GM12878 (cell line): ENCODE measurements around the gene RIMBP2. TPM values are rescaled to one million over a fixed set of nuclear protein-coding genes. Genes with fewer than 3 reads are reported as not detected.

Source experiments
- ATAC-seq: fragments of 200-7000 bp; cut with Tn5 transposase; 3 replicates; pipeline ENCODE4 v1.9.1; 2020; ENCODE audit warnings: mild to moderate bottlenecking, moderate library complexity
- BruUV-seq: library from RNA; stranded (reverse); fragments of 400-500 nt; replicated peaks from 2 replicates; lab custom pipeline; 2021; lab: Mats Ljungman, UMichigan
- CTCF ChIA-PET: fragments of 300-600 bp; sonication (Branson Sonifier 250); formaldehyde crosslinking; extraction: SDS; loops from one replicate; lab custom pipeline; 2021; ENCODE audit warnings: inconsistent platforms; lab: Yijun Ruan, JAX
- POLR2A ChIA-PET: fragments of 350-600 bp; formaldehyde crosslinking; extraction: SDS; loops from one replicate; lab custom pipeline; 2021; ENCODE audit warnings: inconsistent platforms; lab: Charles Lee
- RAD21 ChIA-PET: fragments of 300-600 bp; sonication (Branson Sonifier 250); formaldehyde crosslinking; loops from one replicate; lab custom pipeline; 2023; ENCODE audit warnings: antibody characterized with exemption; ENCODE audit not compliant: unreplicated experiment; lab: Charles Lee
- SMC1A ChIA-PET: fragments of 300-600 bp; sonication (Branson Sonifier 250); formaldehyde crosslinking; loops from one replicate; lab custom pipeline; 2023; ENCODE audit not compliant: unreplicated experiment, uncharacterized antibody; lab: Charles Lee
- DNase-seq: peaks from one replicate; pipeline ENCODE4 v3.0.0-alpha.2; 2011; ENCODE audit warnings: low read depth, low spot score
- FAIRE-seq: peaks from 3 replicates; lab custom pipeline; 2011; peaks lifted over from hg19 to GRCh38; lab: Jason Lieb, UNC
- H2AFZ ChIP-seq: 2 replicates; pipeline ENCODE4 v1.6.0; 2011; ENCODE audit warnings: low read depth, low read length, control low read depth; ENCODE audit not compliant: control insufficient read depth
- H3K27ac ChIP-seq: 2 replicates; pipeline ENCODE4 v1.5.1; 2011; ENCODE audit warnings: control low read depth; ENCODE audit not compliant: control insufficient read depth, insufficient read depth
- H3K27me3 ChIP-seq, 2 experiments: replicated peaks in 1 of 2; 2 replicates each; pipeline versions ENCODE4 v1.6.0 to v1.6.1; 2011; ENCODE audit warnings: low read length in 1 of 2; ENCODE audit not compliant: control insufficient read depth in 2 of 2, insufficient read depth in 2 of 2
- H3K36me3 ChIP-seq, 2 experiments: 2 replicates each; pipeline ENCODE4 v1.5.1; 2011; ENCODE audit warnings: low read length in 1 of 2; ENCODE audit not compliant: control insufficient read depth in 2 of 2, insufficient read depth in 2 of 2
- H3K4me1 ChIP-seq: 2 replicates; pipeline ENCODE4 v1.6.1; 2011; ENCODE audit warnings: mild to moderate bottlenecking, low read length, moderate library complexity, mixed read lengths; ENCODE audit not compliant: control insufficient read depth, insufficient read depth
- H3K4me2 ChIP-seq: 2 replicates; pipeline ENCODE4 v1.6.0; 2011; ENCODE audit warnings: control low read depth; ENCODE audit not compliant: control insufficient read depth, insufficient read depth
- H3K4me3 ChIP-seq: fragments of 200-600 bp; sonication (generic); 2 replicates; pipeline ENCODE4 v1.5.1; 2016
- H3K79me2 ChIP-seq: 2 replicates; pipeline ENCODE4 v1.6.0; 2011; ENCODE audit warnings: low read length; ENCODE audit not compliant: control insufficient read depth, insufficient read depth
- H3K9ac ChIP-seq: 2 replicates; pipeline ENCODE4 v1.8.0; 2011; ENCODE audit warnings: low read length, control low read depth, mixed read lengths; ENCODE audit not compliant: control insufficient read depth, insufficient read depth
- H3K9me3 ChIP-seq: replicated peaks from 3 replicates; pipeline ENCODE4 v1.5.1; 2011; ENCODE audit warnings: mild to moderate bottlenecking, low read length; ENCODE audit not compliant: control insufficient read depth, insufficient read depth
- H4K20me1 ChIP-seq: 2 replicates; pipeline ENCODE4 v1.6.0; 2011; ENCODE audit not compliant: control insufficient read depth, insufficient read depth
- FOXM1 ChIP-seq: IDR thresholded peaks from 2 replicates; pipeline ENCODE4 v1.6.1; 2012; ENCODE audit warnings: low read depth, mild to moderate bottlenecking, inconsistent platforms, low read length, moderate library complexity
- HCFC1 ChIP-seq: fragments of 150-350 bp; IDR thresholded peaks from 2 replicates; pipeline ENCODE4 v1.6.1; 2014; ENCODE audit warnings: low read length
- MEF2B ChIP-seq: fragments of 450-650 bp; IDR thresholded peaks from 2 replicates; pipeline ENCODE4 v1.6.1; 2018; ENCODE audit warnings: mild to moderate bottlenecking, moderate library complexity; ENCODE audit not compliant: partially characterized antibody, poor library complexity, severe bottlenecking
- PRDM15 ChIP-seq: fragments of 450-650 bp; formaldehyde crosslinking; IDR thresholded peaks from 2 replicates; pipeline ENCODE4 v1.4.0; 2020; ENCODE audit warnings: mild to moderate bottlenecking, moderate library complexity
- SPI1 ChIP-seq: IDR thresholded peaks from 2 replicates; pipeline ENCODE4 v1.6.1; 2011; ENCODE audit warnings: low read depth, mild to moderate bottlenecking, low read length, moderate library complexity, borderline replicate concordance; ENCODE audit not compliant: insufficient read depth
- SREBF2 ChIP-seq: IDR thresholded peaks from 2 replicates; pipeline ENCODE4 v1.6.1; 2012; ENCODE audit warnings: mild to moderate bottlenecking, low read length
- WGBS: methylation state at CpG from one replicate; pipeline ENCODE4 v1.1.6; 2016; ENCODE audit warnings: low lambda C conversion rate; ENCODE audit not compliant: insufficient replicate concordance, insufficient coverage; ENCODE audit errors: missing lambda C conversion rate; 5-methylcytosine and 5-hydroxymethylcytosine counted together
- in situ Hi-C: fragments of 300-500 bp; cut with MboI; formaldehyde crosslinking; loops from 9 replicates; pipeline ENCODE4 v1.14.3; 2018; ENCODE audit warnings: mixed read lengths
- intact Hi-C: fragments of 100-400 bp; cut with micrococcal nuclease; formaldehyde crosslinking; loops from one replicate; pipeline ENCODE4 v1.14.2; 2022; ENCODE audit not compliant: unreplicated experiment
- polyA plus RNA-seq, 11 experiments: library from polyadenylated mRNA; depleted of rRNA in 4 of 11; unstranded in 6 of 11; stranded (reverse) in 5 of 11; fragments of >200 nt; fragmentation: Nextera tagmentation in 4 of 11; fragmentation: Illumina TruSeq in 1 of 11; extraction: Ambion mirVana in 4 of 11; extraction: Trizol in 1 of 11; gene quantifications; 1 replicate in 1 of 11; 2 replicates in 10 of 11; pipeline versions ENCODE4 v1.2.1 to v1.2.3, GENCODE V29; 2011 to 2016; ENCODE audit warnings: inconsistent platforms in 2 of 11, missing spikeins in 2 of 11, low read depth in 1 of 11
- total RNA-seq, 4 experiments: library from RNA; depleted of rRNA in 3 of 4; stranded (reverse); fragments of >200 nt in 3 of 4; fragmentation: Illumina TruSeq in 1 of 4; extraction: Trizol in 1 of 4; gene quantifications; 2 replicates each; pipeline versions ENCODE4 v1.2.1 to v1.2.3, GENCODE V29; 2013 to 2021

Gene RIMBP2
- total and polyA plus RNA-seq, 10 of the 15 experiments (the other 5 are each of a cell fraction or from before 2014, with no cell fraction given), result 0.04 to 2.9 (median 0.07) TPM; not detected in 1

- no peak for DNase-seq
- Histone ChIP-seq H3K27me3 (no peaks in the 10 kb centered on the region), H3K9me3 (no peaks in the 10 kb centered on the region; the same call in 1 of the 3 replicates), H3K9ac (no peak overlapping the region), H3K27ac (no peak overlapping the region), H4K20me1 (no peaks in the 10 kb centered on the region), H3K4me3 (no peak overlapping the region), H3K36me3 (no peaks in the 10 kb centered on the region), H3K4me2 (no peak overlapping the region), H2AFZ (no peak overlapping the region), H3K79me2 (no peaks in the 10 kb centered on the region), H3K4me1 (no peaks in the 10 kb centered on the region)
- TF ChIP-seq PRDM15 (CRISPR knock-in tag) (no peak), SPI1 (no peak), MEF2B (no peak), SREBF2 (no peak), HCFC1 (no peak), FOXM1 (no peak)
- RAD21 ChIA-PET, result no interaction called here
- POLR2A ChIA-PET, result no interaction called here
- no peak for FAIRE-seq
- CTCF ChIA-PET, result no interaction called here
- no TSS peak for BruUV-seq
- SMC1A ChIA-PET, result no interaction called here
- WGBS, result 59% methylated on average over 15 of the region's 15 CpGs
- no peak for ATAC-seq
- intact Hi-C loops, result no loop called here
- in situ Hi-C loops, result no loop called here
These were observed 251.1 kb downstream of the RIMBP2 start for GRCh38 chr12:130465046-130465445.
